ENCODE data around the gene CFAP74. TPM values are rescaled to one million over a fixed set of nuclear protein-coding genes. Genes with fewer than 3 reads are reported as not detected.
A peak's percentile ranks its signal among the peaks of the same experiment; 100 is the strongest.

Gene CFAP74
- total and polyA plus RNA-seq, 2 of the 13 experiments (the other 11 are each of a cell fraction or from before 2014, with no cell fraction given), result 0.27 to 0.62 TPM

DNA sequence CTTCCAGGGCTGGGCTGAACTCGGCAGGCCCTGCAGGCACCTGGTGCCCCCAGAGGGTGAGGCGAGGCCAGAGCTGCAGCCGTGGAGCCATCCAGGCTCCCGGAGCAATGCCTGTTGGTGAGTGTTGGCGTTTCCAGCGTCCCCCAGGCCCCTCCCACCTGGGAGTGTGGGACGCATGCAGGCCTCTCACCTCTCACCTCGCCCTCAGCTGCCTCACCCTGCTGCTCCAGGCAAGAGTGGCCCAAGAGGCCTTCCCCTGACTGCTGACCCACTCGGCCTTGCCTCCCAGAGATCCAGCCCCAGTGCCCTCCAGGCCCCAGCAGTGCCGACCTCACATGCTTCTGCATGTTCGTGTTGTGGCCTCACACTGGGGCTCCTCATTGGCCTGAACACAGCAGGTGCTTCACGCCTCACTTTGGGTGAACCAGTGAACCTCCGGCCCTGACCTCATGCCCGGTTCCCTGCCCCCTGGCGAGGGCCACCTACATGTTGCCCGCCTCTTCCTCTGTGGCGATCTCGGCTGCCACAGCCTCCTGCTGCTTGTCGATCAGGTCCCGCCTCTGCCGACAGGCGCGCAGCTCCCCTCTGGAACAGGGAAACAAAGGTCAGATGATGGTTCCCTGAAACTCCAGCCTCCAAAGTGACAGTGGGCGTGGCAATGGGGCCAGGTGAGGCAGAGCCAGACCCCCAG, 17.0 kb downstream of the CFAP74 start (continued):
- TF ChIP-seq HMGXB3 (CRISPR knock-in tag; IDR thresholded peaks at IDR 0.05; ENCODE audit: borderline replicate concordance) (no peak), ZFAT (CRISPR knock-in tag; conservative IDR thresholded peaks at IDR 0.05) (no peak), KAT8 (CRISPR knock-in tag; IDR thresholded peaks at IDR 0.05) (no peak), DZIP1 (CRISPR knock-in tag; IDR thresholded peaks at IDR 0.05) (no peak), GLI4 (CRISPR knock-in tag; IDR thresholded peaks at IDR 0.05; ENCODE audit: borderline replicate concordance) (no peak), ZNF160 (CRISPR knock-in tag; IDR thresholded peaks at IDR 0.05) (no peak), ZNF879 (CRISPR knock-in tag; IDR thresholded peaks at IDR 0.05) (no peak; the same call in 1 of the 2 replicates), GPN1 (CRISPR knock-in tag; IDR thresholded peaks at IDR 0.05; ENCODE audit: borderline replicate concordance) (no peak), ZNF264 (CRISPR knock-in tag; IDR thresholded peaks at IDR 0.05) (no peak), PHF5A (CRISPR knock-in tag; IDR thresholded peaks at IDR 0.05; ENCODE audit: low read depth, unreplicated experiment) (no peak), ETV6 (CRISPR knock-in tag; conservative IDR thresholded peaks at IDR 0.05) (no peak), THAP9 (CRISPR knock-in tag; IDR thresholded peaks at IDR 0.05; ENCODE audit: borderline replicate concordance) (no peak; the same call in 1 of the 2 replicates), PHF20 (CRISPR knock-in tag; IDR thresholded peaks at IDR 0.05) (no peak), GATA4 (IDR thresholded peaks at IDR 0.05; ENCODE audit: borderline replicate concordance, low read depth) (no peak), NFE2L2 (IDR thresholded peaks at IDR 0.05; ENCODE audit: low read length) (no peak), SNRNP70 (IDR thresholded peaks at IDR 0.05; ENCODE audit: low read depth, low read length) (no peak), MAZ (IDR thresholded peaks at IDR 0.05; ENCODE audit: borderline replicate concordance, low read depth, low read length) (no peak), MAZ (CRISPR knock-in tag; IDR thresholded peaks at IDR 0.05; ENCODE audit: low read depth) (no peak), GTF3A (CRISPR knock-in tag; conservative IDR thresholded peaks at IDR 0.05) (no peak)
- TF ChIP-seq, protein P1, sequence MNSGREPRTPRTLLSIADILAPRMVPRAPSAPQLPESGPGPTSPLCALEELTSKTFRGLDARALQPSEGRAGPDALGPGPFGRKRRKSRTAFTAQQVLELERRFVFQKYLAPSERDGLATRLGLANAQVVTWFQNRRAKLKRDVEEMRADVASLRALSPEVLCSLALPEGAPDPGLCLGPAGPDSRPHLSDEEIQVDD (CRISPR knock-in tag; IDR thresholded peaks at IDR 0.05; ENCODE audit: borderline replicate concordance), result peak; percentile 59; the same call in 1 of the 2 replicates

All from HepG2 (cell line).